Suprapubic skin (tissue), 3 donors: ENCODE results near the gene MAD1L1.

Source experiments
- POLR2AphosphoS5 ChIP-seq, 3 donors: sonication (generic); formaldehyde crosslinking; IDR thresholded peaks; one replicate each; pipeline ENCODE4 v1.6.1; 2017; ENCODE audit warnings: antibody characterized with exemption in 3 of 3
- TF ChIP-seq, protein P1 (sequence below), 2 donors: fragments of 200-600 bp in 1 of 2; fragments of 450-650 bp in 1 of 2; sonication (generic) in 1 of 2; IDR thresholded peaks; one replicate each; pipeline ENCODE4 v1.5.1; 2016 to 2019; ENCODE audit warnings: antibody characterized with exemption in 2 of 2, mild to moderate bottlenecking in 1 of 2, moderate library complexity in 1 of 2

DNA sequence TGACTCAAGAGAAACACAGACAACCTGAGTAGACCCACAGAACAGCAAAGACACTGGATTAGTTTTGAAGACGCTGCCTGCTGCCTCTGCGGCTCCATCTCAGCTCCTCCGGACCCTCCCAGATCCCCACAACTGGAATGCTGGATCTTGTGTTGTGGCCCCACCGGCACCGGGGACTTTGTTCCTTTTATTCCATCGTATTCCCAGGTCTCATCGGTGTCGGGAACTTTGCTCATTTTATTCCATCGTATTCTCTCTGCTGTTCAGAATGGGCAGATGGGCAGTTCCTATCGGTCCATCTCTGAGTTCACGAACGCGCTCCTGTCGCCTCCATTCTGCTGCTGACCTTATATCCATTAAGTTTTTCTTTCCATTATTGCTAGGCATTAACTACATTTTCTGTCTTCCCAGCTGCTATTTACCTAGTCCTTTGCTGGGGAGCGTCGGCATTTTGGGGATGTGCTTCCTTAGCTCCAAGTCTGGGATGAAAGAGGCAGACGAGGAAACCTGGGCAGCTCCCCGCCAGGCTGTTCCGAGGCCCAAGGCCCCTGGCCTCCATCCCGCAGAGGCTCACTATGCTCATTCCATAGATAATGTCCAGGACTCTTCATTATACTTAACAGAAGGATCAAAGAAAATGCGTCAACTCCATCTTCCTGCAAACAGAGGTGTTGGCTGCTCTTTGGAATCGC is 192.4 kb downstream of the MAD1L1 start:
- TF ChIP-seq, protein P1, sequence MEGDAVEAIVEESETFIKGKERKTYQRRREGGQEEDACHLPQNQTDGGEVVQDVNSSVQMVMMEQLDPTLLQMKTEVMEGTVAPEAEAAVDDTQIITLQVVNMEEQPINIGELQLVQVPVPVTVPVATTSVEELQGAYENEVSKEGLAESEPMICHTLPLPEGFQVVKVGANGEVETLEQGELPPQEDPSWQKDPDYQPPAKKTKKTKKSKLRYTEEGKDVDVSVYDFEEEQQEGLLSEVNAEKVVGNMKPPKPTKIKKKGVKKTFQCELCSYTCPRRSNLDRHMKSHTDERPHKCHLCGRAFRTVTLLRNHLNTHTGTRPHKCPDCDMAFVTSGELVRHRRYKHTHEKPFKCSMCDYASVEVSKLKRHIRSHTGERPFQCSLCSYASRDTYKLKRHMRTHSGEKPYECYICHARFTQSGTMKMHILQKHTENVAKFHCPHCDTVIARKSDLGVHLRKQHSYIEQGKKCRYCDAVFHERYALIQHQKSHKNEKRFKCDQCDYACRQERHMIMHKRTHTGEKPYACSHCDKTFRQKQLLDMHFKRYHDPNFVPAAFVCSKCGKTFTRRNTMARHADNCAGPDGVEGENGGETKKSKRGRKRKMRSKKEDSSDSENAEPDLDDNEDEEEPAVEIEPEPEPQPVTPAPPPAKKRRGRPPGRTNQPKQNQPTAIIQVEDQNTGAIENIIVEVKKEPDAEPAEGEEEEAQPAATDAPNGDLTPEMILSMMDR (IDR thresholded peaks at IDR 0.05) = no peak
- no peak for TF ChIP-seq POLR2AphosphoS5 (IDR thresholded peaks at IDR 0.05)
